HG03139 (cell line): ENCODE results near the gene SAPCD2.

Experiments used
- ATAC-seq: cut with Tn5 transposase; IDR thresholded peaks from one replicate; pipeline ENCODE4 v1.9.1; 2021; ENCODE audit not compliant: unreplicated experiment

SAPCD2 gene

DNA sequence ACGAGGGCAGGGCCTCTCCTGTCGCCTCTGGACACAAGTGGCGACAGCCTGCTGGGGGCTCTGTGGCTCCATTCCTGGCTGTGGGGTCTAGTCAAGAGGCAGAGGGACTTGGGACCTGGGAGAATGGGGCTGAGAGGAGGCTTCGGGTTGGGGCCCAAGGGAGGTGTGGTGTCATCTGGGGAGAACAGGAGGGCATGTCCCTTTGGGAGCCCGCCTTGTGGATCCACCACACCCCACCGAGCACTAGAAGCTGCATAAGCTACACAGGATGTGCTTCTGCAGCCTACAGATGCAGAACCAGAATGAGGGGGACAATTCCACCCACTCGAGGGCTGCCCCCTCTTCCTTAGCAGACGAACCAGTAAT lies 12.6 kb upstream of the SAPCD2 start:
- no peak for ATAC-seq

DNA sequence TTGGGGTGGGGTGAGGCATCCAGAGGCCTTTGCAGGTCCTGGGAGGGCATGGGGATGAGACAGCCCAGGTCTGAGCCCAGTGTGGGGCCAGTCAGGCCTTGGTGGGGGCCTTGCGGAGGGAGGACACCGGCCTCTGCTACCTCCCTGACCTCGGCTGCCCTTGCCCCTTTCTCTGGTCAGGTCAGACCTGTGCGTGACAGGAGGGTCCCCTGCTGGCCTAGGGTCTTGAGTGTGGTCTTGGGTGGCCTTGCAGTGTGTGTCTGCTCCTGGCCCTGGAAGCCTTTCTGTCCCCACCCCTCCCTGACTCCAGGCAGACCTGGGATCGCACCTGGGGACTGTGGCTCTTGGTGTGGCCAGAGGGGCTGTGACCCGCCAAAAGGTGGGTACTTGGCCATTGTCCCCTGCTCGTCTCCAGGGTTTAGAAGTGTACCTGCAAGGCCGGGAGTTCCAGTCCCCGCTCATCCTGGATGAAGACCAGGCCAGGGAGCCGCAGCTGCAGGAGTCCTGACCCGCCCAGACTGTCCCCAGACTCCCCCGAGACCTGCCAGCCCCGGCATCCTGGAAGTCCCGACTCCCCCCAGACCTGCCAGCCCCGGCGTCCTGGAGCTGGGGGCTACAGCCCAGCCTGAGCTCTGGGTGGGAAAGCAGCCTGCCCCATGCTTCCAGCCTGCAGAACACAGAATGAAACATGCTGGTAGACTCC lies 12.0 kb upstream of the SAPCD2 start:
- ATAC-seq, result no peak

- ATAC-seq, result no peak
Measured at GRCh38 chr9:137080260-137081122, 10.1 kb upstream of the SAPCD2 start.

GRCh38 chr9:137079401-137079787 lies 9.0 kb upstream of the SAPCD2 start:
- no peak for ATAC-seq

DNA sequence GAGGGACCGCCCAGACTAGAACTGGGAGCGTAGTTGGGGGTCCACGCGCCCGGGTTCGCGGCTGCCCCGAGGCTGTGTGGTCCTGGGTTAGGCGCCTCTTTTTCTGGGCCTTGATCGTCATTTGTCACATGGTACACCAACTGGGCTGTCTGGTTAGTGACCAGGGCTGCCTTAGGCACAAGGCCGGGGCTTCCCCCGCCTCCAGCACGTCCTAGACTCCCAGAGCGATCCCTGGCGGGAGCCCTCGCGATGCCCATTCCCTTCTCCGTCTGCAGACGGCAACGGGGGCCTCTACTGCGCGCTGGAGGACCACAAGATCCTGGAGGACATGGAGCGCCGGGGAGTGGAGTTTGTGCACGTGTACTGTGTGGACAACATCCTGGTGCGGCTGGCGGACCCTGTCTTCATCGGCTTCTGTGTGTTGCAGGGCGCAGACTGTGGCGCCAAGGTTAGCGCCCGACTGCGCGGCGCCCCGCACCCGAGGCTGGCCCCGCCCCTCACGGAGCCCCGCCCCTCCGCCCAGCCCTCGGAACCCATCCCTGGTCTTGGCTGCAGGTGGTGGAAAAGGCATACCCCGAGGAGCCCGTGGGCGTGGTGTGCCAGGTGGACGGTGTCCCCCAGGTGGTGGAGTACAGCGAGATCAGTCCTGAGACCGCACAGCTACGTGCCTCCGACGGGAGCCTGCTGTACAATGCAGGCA lies 8.5 kb upstream of the SAPCD2 start:
- ATAC-seq, result no peak

DNA sequence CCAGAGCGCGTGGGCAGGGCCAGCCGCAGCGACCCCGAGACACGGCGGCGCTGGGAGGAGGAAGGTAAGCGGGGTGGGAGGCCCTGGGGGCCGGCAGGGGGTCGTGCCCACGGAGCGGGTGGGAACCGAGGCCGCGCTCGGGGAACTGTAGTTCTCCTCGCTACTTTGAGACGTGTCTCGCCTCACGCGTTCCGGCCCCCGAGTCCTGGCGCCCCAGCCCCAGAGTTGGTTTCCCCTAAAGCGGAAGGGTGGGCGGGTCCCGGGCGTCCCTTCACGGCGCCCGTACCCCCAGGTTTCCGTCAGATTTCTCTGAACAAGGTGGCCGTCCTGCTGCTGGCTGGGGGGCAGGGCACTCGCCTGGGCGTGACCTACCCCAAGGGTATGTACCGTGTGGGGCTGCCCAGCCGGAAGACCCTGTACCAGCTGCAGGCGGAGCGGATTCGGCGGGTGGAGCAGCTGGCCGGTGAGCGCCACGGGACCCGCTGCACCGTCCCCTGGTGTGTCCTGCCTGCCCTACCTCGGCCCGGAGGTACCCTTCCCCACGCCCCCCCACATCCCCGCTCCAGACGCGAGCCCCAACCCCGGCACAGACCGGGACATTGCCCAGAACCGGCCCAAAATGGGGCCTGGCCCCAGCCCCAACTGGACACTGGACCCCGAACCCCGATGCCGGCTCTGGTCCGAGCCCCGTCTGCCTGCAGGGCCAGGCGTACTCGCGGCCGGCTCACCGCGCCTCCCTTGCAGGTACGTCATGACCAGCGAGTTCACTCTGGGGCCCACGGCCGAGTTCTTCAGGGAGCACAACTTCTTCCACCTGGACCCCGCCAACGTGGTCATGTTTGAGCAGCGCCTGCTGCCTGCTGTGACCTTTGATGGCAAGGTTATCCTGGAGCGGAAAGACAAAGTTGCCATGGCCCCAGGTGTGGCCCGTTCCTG lies 7.7 kb upstream of the SAPCD2 start:
- ATAC-seq, result no peak

- no peak for ATAC-seq
Measured at GRCh38 chr9:137077010-137077747, 6.8 kb upstream of the SAPCD2 start, which contains the start of gene UAP1L1. Gene UAP1L1 (plus strand): TSS chr9:137077517. CDS start chr9:137077533, 16 bp downstream.

GRCh38 chr9:137076636-137077009 lies 6.3 kb upstream of the SAPCD2 start:
- ATAC-seq, result no peak

DNA sequence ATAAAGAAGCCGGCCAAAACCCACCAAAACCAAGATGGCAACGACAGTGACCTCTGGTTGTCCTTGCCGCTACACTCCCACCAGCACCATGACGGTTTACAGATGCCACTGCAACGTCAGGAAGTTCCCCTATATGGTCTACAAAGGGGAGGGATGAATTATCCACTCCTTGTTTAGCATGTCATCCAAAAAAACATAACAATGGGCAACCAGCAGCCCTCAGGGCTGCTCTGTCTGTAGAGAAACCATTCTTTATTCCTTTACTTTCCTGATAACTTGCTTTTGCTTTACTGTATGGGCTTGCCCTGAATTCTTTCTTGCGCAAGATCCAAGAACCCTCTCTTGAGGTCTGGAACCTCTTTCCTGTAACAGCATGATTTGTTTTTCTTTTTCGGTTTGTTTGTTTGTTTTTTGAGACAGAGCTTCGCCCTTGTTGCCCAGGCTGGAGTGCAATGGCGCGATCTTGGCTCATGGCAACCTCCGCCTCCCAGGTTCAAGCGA lies 5.0 kb upstream of the SAPCD2 start:
- no peak for ATAC-seq

GRCh38 chr9:137074657-137075274 lies 4.4 kb upstream of the SAPCD2 start:
- no peak for ATAC-seq

- no peak for ATAC-seq
Measured at GRCh38 chr9:137073992-137074399, 3.6 kb upstream of the SAPCD2 start.

GRCh38 chr9:137071282-137071681 lies 925 bp upstream of the SAPCD2 start:
- no peak for ATAC-seq

GRCh38 chr9:137070906-137071275 lies 534 bp upstream of the SAPCD2 start:
- peak; percentile 2 for ATAC-seq

DNA sequence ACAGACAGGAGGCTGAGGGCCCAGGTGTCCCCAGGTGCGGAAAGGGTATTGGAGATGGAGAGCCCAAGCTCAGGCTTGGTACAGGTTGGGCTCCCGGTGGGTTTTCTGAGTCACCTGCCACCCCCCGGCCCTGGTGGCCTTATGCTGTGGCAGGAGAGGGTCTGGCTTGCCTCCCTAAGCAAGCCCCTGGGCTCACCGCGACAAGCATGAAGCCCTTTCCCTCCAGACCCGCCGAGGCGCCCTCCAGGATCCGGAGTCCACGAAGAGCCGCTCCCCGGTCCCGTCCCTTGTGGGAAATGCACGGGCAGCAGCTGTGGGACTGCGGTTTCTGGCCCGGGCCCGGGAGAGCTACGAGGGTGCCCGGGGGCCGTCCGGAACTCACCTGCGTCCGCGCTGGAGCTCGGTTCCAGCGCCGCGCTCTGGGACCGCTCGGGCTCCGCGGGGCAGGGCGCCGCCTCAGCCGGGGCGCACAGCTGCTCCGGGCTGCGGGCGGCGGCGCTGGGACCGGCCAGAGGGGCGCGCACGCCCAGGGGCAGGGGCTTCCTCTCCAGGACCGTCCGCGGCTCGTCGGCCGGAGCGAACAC lies 757 bp downstream of the SAPCD2 start:
- ATAC-seq, result no peak

DNA sequence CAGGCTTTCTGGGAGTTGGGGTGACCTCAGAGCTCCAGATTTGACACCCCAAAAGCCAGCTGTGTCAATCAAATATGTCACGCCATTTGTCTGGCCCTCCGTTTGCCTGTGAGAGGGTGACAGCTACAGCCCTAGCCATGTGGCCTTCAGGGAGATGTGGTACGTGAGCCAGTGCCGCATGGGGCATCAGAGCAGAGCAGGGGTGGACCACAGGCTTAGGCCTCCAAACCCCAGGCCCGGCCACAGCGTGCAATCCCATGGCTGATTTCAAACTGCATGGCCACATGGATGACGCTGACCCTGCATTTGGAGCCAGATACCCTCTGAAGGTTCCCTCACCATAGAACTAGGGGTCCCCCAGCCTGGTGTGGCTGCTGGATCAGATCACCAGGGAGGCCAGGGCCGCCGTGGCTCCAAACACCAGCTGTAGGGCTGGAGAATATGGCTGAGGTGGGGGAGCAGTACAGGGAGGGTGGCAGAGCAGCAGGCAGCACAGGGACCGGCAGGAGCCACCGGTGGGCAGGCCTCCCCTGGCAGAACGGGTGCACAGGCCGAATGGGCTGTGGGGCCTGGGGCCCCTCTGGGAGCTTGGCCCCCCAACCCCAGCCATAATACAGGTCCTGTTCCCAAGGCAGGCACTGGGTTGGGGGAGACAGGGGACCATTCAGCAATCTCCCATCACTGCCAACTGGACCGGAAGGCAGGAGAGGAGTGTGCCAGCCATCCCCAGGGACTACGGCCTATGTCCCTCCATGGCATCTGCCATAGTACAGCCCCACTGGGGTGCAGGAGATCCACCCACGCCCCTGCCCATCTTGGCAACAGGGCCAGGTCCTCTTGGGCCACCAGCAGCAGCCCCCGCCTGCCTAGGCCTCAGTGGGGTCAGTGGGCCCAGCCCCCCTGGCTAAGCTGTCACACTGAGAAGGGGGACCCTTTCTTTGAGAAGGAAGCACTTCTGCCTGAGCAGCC lies 1.5 kb downstream of the SAPCD2 start:
- ATAC-seq, result no peak

GRCh38 chr9:137067860-137068538 lies 2.4 kb downstream of the SAPCD2 start:
- no peak for ATAC-seq

GRCh38 chr9:137066096-137066861 lies 4.1 kb downstream of the SAPCD2 start:
- no peak for ATAC-seq
